PC-3 (cell line): ENCODE measurements around the gene CNTNAP5.

Source experiments
- EZH2 ChIP-seq: fragments of 300-600 bp; sonication (generic); IDR thresholded peaks from one replicate; pipeline ENCODE4 v1.6.1; 2017; ENCODE audit warnings: antibody characterized with exemption, mild to moderate bottlenecking, low read length; ENCODE audit not compliant: unreplicated experiment
- EZH2phosphoT487 ChIP-seq: fragments of 300-600 bp; sonication (generic); IDR thresholded peaks from 2 replicates; pipeline ENCODE4 v1.6.1; 2018; ENCODE audit warnings: mild to moderate bottlenecking, antibody characterized with exemption, low read length, borderline replicate concordance
- TF ChIP-seq, protein P1 (sequence below): fragments of 300-600 bp; sonication (generic); conservative IDR thresholded peaks from 2 replicates; pipeline ENCODE4 v1.5.1; 2017; ENCODE audit warnings: antibody characterized with exemption, low read depth, mild to moderate bottlenecking, low read length

DNA sequence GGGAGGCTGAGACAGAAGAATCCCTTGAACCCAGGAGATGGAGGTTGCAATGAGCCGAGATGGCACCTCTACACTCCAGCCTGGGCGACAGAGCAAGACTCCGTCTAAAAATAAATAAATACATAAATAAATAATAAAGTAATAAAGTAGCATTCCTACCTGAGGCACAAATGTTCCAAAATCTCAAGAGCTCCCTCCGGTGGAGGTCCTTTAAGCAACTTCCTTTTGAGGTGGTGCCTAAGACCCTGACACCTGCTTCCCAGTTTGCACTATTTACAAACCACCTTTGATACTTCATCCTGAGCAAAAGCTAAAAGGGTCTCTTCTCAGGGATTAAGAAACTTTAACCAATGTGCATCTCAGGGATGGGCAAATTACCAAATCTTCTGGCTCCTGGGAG, 505.1 kb downstream of the CNTNAP5 start:
- TF ChIP-seq EZH2 (no peak), EZH2phosphoT487 (no peak)
- TF ChIP-seq, protein P1, sequence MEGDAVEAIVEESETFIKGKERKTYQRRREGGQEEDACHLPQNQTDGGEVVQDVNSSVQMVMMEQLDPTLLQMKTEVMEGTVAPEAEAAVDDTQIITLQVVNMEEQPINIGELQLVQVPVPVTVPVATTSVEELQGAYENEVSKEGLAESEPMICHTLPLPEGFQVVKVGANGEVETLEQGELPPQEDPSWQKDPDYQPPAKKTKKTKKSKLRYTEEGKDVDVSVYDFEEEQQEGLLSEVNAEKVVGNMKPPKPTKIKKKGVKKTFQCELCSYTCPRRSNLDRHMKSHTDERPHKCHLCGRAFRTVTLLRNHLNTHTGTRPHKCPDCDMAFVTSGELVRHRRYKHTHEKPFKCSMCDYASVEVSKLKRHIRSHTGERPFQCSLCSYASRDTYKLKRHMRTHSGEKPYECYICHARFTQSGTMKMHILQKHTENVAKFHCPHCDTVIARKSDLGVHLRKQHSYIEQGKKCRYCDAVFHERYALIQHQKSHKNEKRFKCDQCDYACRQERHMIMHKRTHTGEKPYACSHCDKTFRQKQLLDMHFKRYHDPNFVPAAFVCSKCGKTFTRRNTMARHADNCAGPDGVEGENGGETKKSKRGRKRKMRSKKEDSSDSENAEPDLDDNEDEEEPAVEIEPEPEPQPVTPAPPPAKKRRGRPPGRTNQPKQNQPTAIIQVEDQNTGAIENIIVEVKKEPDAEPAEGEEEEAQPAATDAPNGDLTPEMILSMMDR = no peak
